Stimulated activated CD4-positive, alpha-beta T cell treated with anti-CD3 and anti-CD28 coated beads, Interleukin-15, amount 100 ng/mL, for 24 hours (primary cell): ENCODE results near the gene ATP10A.
"Not testable (repeated sequence)": the region's sequence is repeated elsewhere in the genome, so short reads cannot be mapped to it uniquely, and the experiment has no call there.

Experiments used
- DNase-seq: peaks from one replicate; pipeline ENCODE4 v3.0.0-alpha.2; 2020

ATP10A gene

DNA sequence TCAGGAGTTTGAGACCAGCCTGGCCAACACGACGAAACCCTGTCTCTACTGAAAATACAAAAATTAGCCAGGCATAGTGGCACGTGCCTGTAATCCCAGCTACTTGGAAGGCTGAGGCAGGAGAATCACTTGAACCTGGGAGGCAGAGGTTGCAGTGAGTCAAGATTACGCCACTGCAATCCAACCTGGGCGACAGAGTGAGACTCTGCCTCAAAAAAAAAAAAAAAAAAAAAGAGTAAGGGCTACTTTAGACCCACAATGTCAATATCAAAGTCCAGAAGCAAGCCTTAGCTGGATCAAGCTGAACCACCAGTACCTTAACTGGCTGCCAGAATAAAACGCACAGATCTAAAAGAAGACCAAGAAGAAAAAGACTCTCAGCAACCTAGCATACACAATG, 17.8 kb upstream of the ATP10A start:
- DNase-seq: not testable (repeated sequence)

DNA sequence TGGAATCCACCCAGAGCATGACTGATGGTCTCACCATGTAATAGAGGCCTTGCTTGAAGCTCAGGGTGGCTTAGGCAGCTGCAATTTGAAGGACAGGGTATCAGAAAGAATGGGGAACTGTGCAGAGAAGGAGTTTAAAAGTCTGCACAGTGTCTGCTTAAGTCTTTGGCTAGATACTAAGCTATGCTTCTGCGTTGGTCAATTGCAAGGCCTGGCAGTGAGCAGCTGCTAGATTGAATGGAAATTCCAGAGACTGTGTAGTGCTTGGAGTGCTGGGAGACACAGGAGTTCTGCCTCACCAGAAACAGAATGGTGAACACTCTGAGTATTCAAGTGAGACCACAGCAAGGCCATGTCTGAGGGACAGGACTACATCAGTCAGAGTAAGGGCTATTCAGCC, 17.3 kb upstream of the ATP10A start:
- DNase-seq: no peak

DNA sequence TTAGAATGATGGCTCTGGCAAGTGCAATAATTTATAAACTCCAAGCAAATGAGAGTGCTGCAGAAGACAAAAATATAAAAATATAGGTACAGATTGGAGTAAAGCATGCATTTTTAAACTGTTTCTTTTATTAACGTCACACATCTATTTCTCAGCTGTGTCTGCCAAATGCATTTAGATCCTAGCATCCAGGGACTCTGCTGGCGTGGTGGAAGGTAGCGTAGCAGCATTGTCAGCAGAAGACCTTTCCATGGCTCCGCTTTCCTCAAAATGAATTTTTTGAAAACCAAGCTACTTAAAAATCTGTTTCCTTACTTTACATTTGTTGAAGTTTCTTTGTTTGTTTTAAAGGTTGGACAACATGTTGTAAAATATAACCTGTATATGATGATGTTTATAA, 16.3 kb upstream of the ATP10A start:
- no peak for DNase-seq

DNA sequence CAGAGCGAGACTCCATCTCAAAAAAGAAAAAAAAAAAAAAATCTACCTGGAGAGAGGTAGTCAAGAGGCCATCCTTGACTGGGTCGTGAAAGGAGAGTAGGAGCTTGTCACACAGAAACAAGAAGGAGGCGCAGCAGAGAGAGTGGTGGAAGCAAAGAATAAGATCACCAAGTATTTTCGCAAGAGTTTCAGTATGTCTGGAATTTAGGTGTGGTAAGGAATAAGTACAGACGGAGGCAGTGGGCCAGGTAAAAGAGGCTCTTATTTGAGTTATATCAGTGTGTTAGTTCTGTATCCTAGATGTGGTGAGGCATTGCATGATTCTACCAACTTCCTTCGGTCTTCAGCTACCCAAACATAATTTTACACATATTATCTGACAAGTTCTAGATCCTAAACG, 14.6 kb upstream of the ATP10A start:
- DNase-seq: no peak

DNA sequence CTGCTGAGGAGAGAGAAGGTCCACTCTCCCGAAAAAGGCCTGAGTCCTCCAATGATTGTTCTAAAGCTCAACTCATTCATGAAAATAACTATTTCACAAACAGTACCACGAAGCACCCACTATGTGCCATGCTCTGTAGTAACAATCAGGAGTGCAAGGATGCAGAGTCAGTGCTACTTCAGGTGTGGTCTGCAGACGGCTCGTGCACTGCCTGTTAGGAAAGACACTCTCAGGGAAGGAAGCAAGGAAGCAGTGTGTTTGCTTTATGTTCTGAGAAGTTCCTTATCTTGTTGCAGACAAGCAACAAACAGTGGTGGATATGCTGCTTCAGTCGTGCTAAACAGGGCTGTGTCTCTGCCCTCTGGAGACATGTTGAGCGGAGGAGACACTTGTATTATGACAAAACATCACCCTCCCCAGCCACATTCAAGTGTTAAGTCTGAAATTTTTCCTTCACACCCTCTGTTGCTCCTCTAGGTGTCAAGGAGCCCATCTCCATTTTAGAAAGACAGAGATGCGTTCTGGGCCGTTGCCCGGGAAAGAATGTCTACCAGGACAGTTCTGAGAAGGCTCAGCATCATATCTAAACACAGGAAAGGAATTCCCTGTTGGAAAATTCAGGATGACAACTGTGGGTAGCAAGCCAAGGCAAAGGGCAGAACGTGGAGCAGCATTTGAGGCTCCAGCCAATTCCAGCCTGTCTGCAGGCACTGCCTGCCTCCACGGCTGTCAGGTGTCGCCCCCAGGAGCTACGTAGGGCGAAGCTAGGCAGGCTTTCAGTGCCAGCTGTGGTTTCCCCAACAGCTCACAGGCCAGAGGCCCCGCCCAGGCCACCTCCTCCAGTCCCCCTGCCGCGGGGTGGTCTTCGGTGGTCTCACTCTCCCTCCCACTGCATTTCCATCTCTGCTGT, 13.4 kb upstream of the ATP10A start:
- DNase-seq: no peak

DNA sequence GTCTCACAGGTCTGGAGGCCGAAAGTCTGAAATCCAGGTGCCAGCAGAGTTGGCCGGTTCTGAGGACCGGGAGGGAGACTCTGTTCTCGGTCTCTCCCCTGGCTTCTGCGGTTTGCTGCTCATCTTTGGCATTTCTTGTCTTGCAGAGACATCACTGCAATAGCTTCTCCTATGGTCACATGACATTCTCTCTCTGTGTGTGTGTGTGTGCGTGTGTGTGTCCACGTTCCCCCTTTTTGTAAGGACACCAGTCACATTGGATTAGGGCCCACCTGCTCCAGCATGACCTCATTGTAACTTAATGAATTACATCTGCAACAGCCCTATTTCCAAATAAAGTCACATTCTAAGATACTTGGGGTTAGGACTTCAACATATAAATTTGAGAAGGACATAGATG, 12.4 kb upstream of the ATP10A start:
- DNase-seq: no peak

DNA sequence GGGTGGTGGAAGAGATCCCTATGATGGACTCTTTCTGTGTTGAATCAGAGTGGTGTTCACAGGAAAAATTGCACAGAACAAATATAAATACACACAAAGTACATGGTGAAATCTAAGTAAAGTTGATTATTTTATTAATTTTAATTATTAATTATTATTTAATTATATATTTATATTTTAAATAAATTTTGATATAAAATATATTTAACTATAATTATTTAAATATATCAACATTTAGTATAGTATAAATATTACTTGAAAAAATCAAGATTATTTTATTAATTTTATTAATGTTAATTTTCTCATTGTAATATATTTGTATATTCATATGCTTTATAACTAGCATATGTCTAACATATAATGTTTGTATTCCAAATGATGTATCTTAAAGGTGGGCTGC, 11.3 kb upstream of the ATP10A start:
- DNase-seq: no peak

DNA sequence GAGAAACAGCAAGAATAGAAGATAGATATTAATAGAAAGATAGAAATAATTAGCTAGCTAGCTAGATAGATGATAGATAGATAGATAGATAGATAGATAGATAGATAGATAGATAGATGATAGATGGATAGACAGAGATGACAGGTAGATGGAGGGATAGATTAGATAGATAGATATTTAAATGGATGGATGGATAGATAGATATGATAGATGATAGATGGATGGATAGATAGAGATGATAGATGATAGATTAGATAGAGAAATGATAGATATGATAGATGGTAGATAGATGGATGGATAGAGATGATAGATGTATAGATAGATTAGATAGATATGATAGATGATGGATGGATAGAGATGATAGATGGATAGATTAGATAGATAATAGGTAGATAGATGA, 8.3 kb upstream of the ATP10A start:
- no peak for DNase-seq

DNA sequence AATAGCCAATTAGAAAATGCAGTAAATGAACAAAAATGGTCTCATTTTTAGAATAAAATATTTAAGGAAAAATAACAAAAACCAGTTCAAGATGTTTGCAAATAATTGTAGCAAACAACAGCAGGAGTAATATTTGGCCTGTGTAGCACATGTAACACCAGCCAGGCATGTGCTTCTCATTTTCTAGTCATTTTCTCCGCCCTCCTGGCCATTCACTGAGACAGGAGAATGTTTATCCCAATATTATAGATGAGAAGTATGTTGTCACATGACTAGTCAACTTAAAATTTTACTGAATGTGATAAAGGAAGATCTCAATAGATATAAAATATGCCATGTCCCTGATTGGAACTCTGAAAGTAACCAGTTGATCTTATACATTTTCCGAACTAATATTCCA, 7.8 kb upstream of the ATP10A start:
- DNase-seq: no peak

DNA sequence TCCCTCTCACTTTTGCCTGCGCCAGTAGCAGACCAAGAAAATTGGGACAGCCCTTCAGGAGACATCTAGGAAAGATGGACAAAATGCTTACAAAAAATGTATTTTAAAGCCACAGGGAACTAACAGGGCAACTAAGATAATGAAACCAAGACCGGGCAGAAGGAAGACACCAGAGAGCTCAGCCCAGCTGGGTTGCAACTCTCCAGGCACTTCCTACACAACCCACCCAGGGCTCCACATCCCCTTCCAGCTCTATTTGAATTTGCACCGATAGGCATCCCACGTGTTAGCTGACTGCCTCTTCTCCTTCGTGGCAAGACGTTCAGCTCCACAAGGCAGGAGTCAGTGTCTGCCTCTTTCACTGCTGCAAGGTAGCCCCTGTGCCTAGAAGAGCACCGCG, 6.6 kb upstream of the ATP10A start:
- no peak for DNase-seq

DNA sequence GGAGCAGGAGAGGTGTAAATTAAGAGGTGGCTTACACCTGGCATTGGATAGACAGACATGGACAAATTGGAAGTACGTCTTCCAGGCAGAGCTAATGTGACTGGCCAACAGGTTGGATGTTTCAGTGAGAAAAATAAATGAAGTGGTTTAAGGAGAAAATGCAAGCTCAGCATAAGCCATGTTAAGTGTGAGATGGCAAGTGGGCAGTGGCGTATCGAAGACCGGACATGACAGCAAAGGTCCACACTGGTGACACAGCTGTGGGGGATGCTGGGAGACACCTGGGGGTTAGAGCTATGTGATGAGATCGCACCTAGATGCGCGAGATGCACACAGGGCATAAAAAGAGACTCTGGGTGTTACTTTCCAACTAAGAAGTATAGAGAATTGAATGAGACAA, 3.7 kb upstream of the ATP10A start:
- no peak for DNase-seq

DNA sequence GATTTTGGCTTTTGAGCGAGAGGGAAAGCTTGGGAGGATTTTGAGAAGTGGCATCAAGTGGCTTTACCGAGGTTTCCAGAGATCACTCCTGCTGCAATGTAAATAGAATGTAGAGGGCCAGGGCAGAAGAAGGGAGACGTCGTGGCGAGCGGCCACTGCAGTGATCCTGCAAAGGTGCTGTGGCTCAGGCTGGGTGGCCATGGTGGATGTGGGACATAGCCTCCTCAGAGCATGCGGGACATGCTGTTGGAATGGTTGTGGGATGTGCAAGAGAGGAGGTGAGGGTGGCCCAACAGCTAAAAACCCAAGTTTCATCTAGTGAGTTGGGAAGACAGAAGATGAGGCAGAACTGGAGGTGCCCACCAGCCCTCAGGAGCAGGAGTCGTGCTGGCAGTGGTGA, 3.1 kb upstream of the ATP10A start:
- DNase-seq: no peak

DNA sequence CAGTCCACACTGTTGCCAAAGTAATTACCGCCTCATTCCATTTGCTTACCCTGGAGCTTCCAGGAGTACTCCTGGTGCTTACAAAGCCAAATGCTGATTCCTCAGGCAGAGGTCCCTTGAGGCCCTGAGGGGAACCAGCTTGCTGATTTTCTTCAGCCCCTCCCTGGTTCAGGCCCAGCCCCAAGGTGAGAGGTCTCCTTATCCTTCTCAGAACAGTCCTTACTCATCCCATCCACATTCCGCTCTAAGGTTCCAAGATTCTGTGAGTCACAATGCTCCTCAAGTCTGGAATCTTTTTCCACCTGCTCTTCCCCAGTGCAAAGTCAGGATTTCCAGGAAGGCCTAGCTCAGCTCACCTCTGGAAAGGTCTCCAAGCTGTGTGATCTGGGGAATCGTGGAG, 1.8 kb upstream of the ATP10A start:
- DNase-seq: no peak

DNA sequence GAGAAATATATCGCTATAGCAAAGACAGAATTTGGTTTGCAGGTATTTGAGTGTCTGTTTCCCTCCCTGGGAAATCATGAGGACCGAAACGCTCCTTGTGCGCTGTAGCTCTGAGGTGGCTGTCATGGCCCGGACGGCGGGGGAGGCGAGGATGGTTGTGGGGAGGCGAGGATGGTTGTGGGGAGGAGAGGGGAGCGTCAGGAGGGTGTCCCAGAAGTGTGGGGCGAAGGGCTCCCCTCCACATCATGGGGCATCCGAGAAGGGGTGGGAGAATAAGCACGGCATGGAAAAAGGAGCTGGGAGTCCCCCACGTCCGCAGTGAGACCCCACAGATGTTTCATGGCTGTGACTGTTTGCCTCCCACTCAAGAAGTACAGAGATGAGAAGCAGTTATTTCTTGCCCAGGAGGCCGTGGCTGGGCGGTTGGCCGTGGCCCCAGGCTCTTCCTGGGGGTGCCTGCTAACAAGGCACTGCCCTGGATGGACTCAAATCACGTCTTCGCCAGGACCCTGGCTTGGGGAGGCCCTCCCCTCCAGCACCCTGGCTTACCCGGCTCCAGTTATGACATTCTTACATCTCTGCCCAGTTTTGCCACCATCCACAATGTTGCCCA, 947 bp upstream of the ATP10A start:
- no peak for DNase-seq

DNA sequence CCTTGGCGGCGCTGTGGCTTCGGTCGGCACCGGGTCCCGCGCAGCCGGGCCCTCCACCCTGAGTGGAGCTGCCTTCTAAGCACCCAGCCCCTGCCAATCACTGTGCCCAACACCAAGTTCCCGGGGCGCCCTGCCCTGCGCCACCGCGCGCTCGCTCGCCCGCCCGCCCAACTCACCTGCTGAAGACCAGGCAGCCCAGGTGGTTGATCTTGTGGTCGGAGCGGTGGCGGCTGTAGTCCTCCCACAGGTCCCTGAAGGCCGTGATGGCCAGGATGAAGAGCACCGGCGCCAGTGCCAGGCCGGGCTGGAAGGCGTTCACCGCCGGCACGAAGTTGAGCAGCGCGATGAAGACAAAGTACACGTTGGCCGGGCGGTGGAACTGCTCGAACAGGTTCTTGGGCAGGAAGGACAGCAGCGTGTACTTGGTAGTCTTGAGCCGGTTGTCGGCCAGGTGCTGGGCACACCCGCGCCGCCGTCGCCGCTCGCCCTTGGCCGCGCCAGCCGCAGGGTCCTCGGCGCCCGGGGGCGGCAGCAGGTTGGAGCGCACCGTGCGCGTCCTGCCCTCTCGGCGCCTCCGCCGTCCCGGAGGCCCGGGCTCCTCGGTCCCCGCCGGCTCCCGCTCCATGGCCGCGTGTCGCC, 536 bp downstream of the ATP10A start:
- peak; percentile 62 for DNase-seq

DNA sequence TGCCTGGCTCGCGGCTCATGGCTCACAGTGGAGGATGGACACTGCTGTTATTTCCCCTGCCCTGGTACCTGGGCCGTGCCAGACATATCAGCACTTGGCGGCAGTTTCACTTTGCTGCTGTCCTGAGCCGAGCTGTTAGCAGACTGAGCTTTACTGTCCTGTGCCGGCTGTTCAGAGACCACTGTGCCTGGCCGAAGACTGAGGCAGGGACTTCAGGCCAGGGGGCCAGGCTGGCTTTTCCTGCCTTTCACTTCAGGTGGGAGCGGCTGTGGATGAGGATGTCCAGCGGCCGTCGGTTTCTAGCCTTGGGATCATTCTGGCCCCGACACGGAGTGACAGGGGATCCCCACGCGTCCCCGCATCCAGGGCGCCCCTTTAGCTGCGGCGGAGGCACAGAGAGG, 1.1 kb downstream of the ATP10A start:
- DNase-seq: peak; percentile 30

DNA sequence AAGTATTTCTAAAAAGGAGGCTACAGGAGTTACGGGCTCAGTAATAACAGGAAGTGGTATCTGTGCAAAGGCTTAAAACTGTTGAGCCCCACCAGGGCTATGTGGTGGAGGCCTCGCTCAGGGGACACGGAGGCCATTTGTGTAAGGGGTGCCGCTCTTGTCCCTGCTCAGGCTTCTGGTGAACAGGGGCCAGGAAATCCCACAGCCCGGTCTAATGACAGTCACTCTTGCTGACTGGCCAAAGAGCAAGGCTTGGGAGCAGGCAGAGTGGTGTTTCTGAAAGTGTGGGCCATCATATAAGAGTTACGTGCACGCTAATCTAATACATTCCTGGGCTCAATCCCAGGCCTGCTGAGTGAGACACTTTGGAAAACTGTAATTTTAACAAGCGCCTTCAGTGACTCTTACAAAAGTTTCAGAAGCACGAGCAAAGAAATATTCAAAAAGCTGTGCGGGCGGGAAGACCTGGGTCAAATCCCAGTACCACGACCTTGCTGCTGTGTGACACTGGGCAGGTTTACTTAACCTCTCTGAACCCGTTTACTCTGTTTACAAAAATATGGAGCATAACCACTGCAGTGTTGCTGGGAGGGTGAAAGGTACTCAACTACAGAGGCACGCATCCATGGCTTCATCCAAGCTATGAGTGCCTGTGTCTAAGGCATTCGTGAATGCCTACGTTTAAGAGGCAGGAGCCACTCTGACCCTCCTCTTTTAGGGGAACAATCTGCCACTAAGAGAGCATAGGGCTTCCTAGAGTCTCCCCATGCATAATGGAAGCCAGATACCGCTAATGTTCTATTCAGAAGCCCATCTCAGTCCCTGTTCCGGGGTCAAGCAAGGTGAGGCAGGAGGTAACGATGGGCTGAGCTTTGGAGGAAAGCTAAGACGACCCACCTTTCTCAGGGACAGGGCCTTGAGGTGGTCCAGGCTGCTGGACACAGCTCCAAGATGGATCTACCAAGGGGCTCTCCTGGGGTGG, 2.0 kb downstream of the ATP10A start:
- peak; percentile 26 for DNase-seq

DNA sequence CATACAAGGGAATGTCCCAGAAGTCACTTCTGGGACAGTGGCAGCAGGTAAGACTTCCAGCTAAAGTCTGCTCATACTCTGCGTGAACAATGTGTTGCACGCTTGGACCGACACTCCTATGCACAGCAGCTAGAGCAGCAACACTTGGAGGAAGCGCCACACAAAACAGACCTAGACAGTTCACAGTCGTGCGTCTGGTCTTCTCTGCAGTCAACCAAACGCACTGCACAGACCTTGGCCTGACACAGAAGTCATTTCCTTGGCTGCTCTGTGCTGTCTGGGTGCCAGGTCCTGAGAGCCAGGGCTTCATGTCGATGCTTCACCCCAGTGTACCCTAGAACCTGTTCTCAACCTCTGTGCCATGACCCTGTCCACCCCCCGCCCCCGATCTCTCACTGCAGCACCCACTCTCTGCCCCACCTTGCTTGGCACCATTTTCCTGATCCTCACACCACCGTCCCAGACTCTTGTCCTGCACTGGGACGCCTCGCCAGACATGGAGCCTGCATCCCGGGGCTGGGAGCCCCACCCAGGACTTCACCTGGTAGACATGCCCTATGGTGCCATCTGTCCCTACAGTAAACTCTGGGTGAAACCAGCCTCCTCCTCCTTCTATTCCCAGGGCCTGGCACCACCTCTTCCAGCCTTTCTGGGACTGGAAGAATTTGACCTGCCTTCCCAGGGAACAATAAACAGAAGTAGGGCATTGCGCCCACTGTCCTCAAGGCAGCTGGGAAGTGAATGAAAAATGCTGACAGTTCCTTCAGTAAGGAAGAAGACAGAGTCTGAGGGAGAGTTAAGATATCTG, 3.1 kb downstream of the ATP10A start:
- peak; percentile 31 for DNase-seq

DNA sequence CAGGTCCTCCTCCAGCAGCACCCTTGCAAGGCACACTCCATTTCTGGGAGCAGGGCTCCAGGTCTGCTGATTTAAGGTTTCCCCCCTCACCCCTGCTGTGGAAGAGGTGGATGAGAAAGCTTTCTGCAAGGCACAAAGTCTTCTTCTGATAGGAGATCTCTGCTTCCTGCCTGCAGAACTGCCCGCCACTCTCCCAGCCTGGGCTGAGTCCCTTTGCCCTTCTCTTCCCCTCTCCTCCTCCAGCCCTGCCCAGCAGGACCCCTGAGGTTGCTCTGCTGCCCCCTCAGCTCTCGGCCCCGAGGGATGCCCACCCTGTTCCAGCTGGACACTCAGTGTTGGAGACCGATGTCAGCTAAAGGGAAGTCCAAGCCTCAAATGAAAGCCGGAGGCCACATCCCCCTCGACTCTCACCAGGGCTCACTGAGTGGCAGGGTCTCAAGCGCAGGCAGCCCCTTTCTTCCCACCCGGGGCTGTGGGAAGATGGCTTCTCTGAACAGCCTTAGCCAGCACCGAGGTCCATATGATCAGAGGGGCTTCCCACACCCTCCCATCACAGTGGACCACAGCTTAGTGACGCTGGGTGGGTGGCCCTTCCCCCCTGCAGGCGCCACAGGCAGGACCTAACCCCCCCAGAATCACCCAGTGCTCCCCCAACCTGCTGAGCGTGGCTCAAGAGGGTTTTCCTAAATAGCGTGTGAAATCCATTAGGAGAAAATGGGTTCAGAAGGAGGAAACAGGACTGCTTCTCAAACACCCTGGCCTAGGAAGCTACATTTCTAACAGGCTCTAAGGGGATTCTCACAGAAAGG, 4.0 kb downstream of the ATP10A start:
- DNase-seq: no peak

DNA sequence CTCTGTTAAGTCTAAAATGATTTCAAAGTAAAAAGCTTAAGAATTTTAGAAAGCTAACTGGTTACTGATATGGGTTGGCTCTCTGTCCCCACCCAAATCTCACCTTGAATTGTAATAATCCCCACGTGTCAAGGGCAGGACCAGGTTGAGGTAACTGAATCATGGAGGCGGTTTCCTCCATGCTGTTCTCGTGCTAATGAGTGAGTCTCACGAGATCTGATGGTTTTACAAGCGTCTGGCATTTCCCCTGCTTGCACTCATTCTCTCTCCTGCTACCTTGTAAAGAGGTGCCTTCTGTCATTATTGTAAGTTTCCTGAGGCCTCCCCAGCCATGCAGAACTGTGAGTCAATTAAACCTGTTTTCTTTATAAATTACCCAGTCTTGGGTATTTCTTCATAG, 7.1 kb downstream of the ATP10A start:
- DNase-seq: peak; percentile 21
